Stomach (tissue), 9 donors: ENCODE data around the gene CD101. TPM values are rescaled to one million over a fixed set of nuclear protein-coding genes. Genes with fewer than 3 reads are reported as not detected.

Experiments used
- DNase-seq, 2 donors: peaks; one replicate each; pipeline versions ENCODE4 v3.0.0 to v3.0.0-alpha.2; 2013 to 2019
- H3K27ac ChIP-seq, 5 donors: fragments of 200-600 bp in 4 of 5; sonication (generic) in 4 of 5; one replicate each; pipeline ENCODE4 v1.5.1; 2013 to 2019; ENCODE audit warnings: mild to moderate bottlenecking in 1 of 5, moderate library complexity in 1 of 5
- H3K27me3 ChIP-seq, 3 donors: fragments of 200-600 bp; sonication (generic); one replicate each; pipeline ENCODE4 v1.5.1; 2017 to 2019; ENCODE audit warnings: mixed run types in 1 of 3
- H3K36me3 ChIP-seq, 4 donors: fragments of 200-600 bp; sonication (generic); 1 replicate in 3 of 4; 2 replicates in 1 of 4; pipeline ENCODE4 v1.5.1; 2016 to 2019
- H3K4me1 ChIP-seq, 4 donors: fragments of 200-600 bp; sonication (generic); one replicate each; pipeline ENCODE4 v1.5.1; 2016 to 2019
- H3K4me3 ChIP-seq, 4 donors: fragments of 200-600 bp; sonication (generic) in 3 of 4; one replicate each; pipeline ENCODE4 v1.5.1; 2016 to 2019; ENCODE audit warnings: mild to moderate bottlenecking in 1 of 4
- H3K9me3 ChIP-seq, 4 donors: fragments of 200-600 bp; sonication (generic); one replicate each; pipeline ENCODE4 v1.5.1; 2016 to 2019
- EP300 ChIP-seq: sonication (generic); formaldehyde crosslinking; IDR thresholded peaks from one replicate; pipeline ENCODE4 v1.6.1; 2017; ENCODE audit warnings: antibody characterized with exemption
- POLR2A ChIP-seq, 4 donors: fragments of 450-650 bp; IDR thresholded peaks; one replicate each; pipeline ENCODE4 v1.6.1; 2016; ENCODE audit warnings: antibody characterized with exemption in 4 of 4, control low read depth in 2 of 4, mild to moderate bottlenecking in 1 of 4, moderate library complexity in 1 of 4
- POLR2AphosphoS5 ChIP-seq, 3 donors: sonication (generic); formaldehyde crosslinking; IDR thresholded peaks; one replicate each; pipeline ENCODE4 v1.6.1; 2016; ENCODE audit warnings: antibody characterized with exemption in 3 of 3
- WGBS, 5 donors: extraction: QIAGEN DNeasy Blood & Tissue Kit in 3 of 5; methylation state at CpG; one replicate each; pipeline versions ENCODE4 v1.1.5 to v1.1.7; 2013 to 2018; 5-methylcytosine and 5-hydroxymethylcytosine counted together
- intact Hi-C: fragments of 100-400 bp; cut with DNase I; formaldehyde crosslinking; loops from one replicate; pipeline ENCODE4 v1.15.1; 2023; ENCODE audit warnings: low total_unique reads
- polyA plus RNA-seq, 3 donors: library from polyadenylated mRNA; stranded (reverse); fragments of 200-250 nt; gene quantifications; one replicate each; pipeline ENCODE4 v1.2.3, GENCODE V29; 2013
- total RNA-seq, 5 donors: library from RNA; depleted of rRNA; stranded (reverse); fragments of >200 nt; gene quantifications; one replicate each; pipeline versions ENCODE4 v1.1.0 to v1.2.3, GENCODE V29; 2014 to 2016
- TF ChIP-seq, protein P1 (sequence below), 7 experiments: fragments of 450-650 bp in 4 of 7; fragments of 200-600 bp in 3 of 7; sonication (generic) in 3 of 7; IDR thresholded peaks; one replicate each; pipeline ENCODE4 v1.5.1; 2016 to 2019; ENCODE audit warnings: antibody characterized with exemption in 7 of 7, control low read depth in 2 of 7, mild to moderate bottlenecking in 1 of 7
- donor health status: healthy with polysubstance abuse.
- donor health status: Bipolar disorder and iron deficiency.
- donor health status: healthy.

The CD101 gene
- total and polyA plus RNA-seq, 8 donors, result 0.45 to 8.8 (median 1.8) TPM; not detected in 2

DNA sequence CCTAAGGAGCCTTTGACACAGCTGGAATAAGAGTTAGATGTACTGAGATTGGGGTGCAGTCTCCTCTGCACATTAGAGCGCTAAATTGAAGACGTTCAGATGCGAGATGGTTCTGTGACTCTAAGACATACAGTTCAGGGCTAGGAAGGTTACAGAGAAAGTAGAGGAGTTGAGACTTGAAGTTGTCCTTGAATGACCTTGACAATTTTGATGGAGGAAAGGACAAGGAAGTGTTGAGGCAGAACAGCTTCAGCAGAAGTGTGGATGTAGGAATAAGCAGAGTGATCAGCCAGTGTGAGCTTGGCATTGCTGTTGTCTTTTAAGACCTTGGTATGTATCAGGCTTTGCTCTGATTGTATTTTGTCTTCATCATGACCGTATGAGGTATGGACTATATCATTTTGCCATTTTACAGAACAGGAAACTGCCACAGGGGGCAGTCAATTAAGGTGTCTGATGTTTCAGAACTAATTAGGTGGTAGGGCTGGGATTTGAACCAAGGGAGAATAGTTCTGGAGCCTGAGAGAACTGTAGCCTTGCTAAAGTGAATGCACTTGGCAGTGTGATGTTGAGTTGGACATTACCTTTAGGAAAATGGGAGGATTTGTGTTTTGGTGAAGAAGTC, 67.8 kb downstream of the CD101 start:
- intact Hi-C loops, result loop anchor here (5.0 kb wide), 2 partner anchors 58 to 218 kb away; no protein-coding TSS in a partner anchor
- 85 to 91% (median 89%) methylated on average over 4 of the region's 4 CpGs for WGBS, 5 donors
- Histone ChIP-seq H3K27ac (no peak overlapping the region), H3K9me3 (no peaks in the 10 kb centered on the region), H3K36me3 (peaks cover 0 to 18% (median 5%) of the 10 kb centered on the region in 4 donors), H3K4me1 (peaks cover 0 to 3% (median 0%) of the 10 kb centered on the region in 4 donors), H3K27me3 (no peaks in the 10 kb centered on the region), H3K4me3 (no peak overlapping the region)
- no peak for DNase-seq
- TF ChIP-seq POLR2A (IDR thresholded peaks at IDR 0.05), result no peak
- no peak for TF ChIP-seq POLR2AphosphoS5 (IDR thresholded peaks at IDR 0.05)
- TF ChIP-seq, protein P1, sequence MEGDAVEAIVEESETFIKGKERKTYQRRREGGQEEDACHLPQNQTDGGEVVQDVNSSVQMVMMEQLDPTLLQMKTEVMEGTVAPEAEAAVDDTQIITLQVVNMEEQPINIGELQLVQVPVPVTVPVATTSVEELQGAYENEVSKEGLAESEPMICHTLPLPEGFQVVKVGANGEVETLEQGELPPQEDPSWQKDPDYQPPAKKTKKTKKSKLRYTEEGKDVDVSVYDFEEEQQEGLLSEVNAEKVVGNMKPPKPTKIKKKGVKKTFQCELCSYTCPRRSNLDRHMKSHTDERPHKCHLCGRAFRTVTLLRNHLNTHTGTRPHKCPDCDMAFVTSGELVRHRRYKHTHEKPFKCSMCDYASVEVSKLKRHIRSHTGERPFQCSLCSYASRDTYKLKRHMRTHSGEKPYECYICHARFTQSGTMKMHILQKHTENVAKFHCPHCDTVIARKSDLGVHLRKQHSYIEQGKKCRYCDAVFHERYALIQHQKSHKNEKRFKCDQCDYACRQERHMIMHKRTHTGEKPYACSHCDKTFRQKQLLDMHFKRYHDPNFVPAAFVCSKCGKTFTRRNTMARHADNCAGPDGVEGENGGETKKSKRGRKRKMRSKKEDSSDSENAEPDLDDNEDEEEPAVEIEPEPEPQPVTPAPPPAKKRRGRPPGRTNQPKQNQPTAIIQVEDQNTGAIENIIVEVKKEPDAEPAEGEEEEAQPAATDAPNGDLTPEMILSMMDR (IDR thresholded peaks at IDR 0.05), result no peak
- no peak for TF ChIP-seq EP300

DNA sequence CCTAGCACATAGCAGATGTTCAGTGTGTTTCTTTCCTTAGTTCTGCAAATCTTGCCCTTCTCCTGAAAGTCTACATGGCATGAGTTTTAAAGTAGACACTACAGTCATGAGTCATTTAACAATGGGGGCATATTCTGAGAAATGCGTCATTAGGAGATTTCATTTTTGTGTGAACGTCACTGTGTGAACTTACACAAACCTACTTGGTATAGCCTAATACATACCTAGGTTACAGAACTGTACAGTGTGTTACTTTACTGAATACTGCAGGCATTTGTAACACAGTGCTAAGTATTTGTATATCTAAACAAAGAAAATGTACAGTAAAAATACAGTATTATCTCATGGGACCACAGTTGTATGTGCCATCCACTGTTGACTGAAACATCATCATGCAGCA, 68.6 kb downstream of the CD101 start:
- intact Hi-C loops, result no loop called here
- peaks cover 6 to 22% (median 11%) of the 10 kb centered on the region in 4 donors for H3K36me3 ChIP-seq
- H3K9me3 ChIP-seq, result no peaks in the 10 kb centered on the region
- peaks cover 0 to 3% (median 0%) of the 10 kb centered on the region in 4 donors for H3K4me1 ChIP-seq
- no peak for DNase-seq
- no peaks in the 10 kb centered on the region for H3K27me3 ChIP-seq
- 83 to 91% (median 85%) methylated on average over 2 of the region's 2 CpGs for WGBS, 5 donors
- H3K4me3 ChIP-seq, result no peak overlapping the region
- TF ChIP-seq EP300 (no peak), POLR2A (IDR thresholded peaks at IDR 0.05) (no peak), POLR2AphosphoS5 (IDR thresholded peaks at IDR 0.05) (no peak)
- TF ChIP-seq, protein P1 (IDR thresholded peaks at IDR 0.05), result no peak
- no peak overlapping the region for H3K27ac ChIP-seq

GRCh38 chr1:117076648-117077047, 75.1 kb downstream of the CD101 start:
- WGBS, 5 donors, result 85 to 96% (median 91%) methylated on average over 5 of the region's 5 CpGs
- peaks cover 36 to 78% (median 71%) of the 10 kb centered on the region in 4 donors for H3K36me3 ChIP-seq
- H3K27ac ChIP-seq, result no peak overlapping the region
- no peaks in the 10 kb centered on the region for H3K9me3 ChIP-seq
- no peaks in the 10 kb centered on the region for H3K27me3 ChIP-seq
- intact Hi-C loops, result no loop called here
- no peak overlapping the region for H3K4me3 ChIP-seq
- DNase-seq, result no peak
- H3K4me1 ChIP-seq, result no peaks in the 10 kb centered on the region
- TF ChIP-seq EP300 (no peak), POLR2AphosphoS5 (IDR thresholded peaks at IDR 0.05) (no peak), POLR2A (IDR thresholded peaks at IDR 0.05) (no peak)
- TF ChIP-seq, protein P1 (IDR thresholded peaks at IDR 0.05), result no peak

DNA sequence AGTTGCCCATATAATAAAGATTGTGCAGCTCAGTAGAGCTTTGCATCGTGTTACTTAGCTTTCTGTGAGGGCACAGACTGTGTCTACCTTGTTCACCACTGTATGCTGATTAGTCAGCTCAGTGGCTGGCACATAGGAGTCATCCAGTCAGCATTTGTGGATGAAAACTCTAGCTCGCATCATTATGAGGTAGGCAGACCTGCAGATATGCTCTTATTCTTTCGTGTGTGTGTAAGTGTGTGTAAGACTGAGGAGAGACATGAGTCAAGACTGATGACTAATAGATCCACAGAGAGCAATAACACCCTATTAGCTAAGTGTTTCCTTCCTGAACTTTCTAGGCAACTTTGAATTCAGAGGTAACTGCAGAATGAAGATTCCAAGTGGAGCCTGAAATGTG, 75.7 kb downstream of the CD101 start:
- Histone ChIP-seq H3K4me3 (no peak overlapping the region), H3K9me3 (no peaks in the 10 kb centered on the region), H3K27ac (no peak overlapping the region), H3K36me3 (peaks cover 36 to 84% (median 77%) of the 10 kb centered on the region in 4 donors), H3K4me1 (no peaks in the 10 kb centered on the region), H3K27me3 (no peaks in the 10 kb centered on the region)
- no peak for DNase-seq
- 49 to 77% (median 54%) methylated on average over 3 of the region's 3 CpGs for WGBS, 5 donors
- TF ChIP-seq POLR2AphosphoS5 (IDR thresholded peaks at IDR 0.05) (no peak), POLR2A (IDR thresholded peaks at IDR 0.05) (no peak), EP300 (no peak)
- TF ChIP-seq, protein P1 (IDR thresholded peaks at IDR 0.05), result no peak
- intact Hi-C loops, result no loop called here
